A549 (cell line): ENCODE data around the gene RPL39L. TPM values are rescaled to one million over a fixed set of nuclear protein-coding genes. Genes with fewer than 3 reads are reported as not detected.

Experiments
- ATAC-seq, 2 experiments: fragments of 200-7000 bp in 1 of 2; fragments of >200 bp in 1 of 2; cut with Nextera tagmentation in 1 of 2; cut with Tn5 transposase in 1 of 2; 3 replicates each; pipeline versions ENCODE4 v1.8.0 to v1.9.1; 2018 to 2020; ENCODE audit warnings: mild to moderate bottlenecking in 1 of 2, moderate library complexity in 1 of 2
- CTCF ChIA-PET: fragments of 300-600 bp; sonication (Branson Sonifier 250); formaldehyde crosslinking; extraction: SDS; loops from one replicate; lab custom pipeline; 2021; ENCODE audit warnings: antibody characterized with exemption, inconsistent platforms; lab: Yijun Ruan, JAX
- POLR2A ChIA-PET: fragments of 350-600 bp; formaldehyde crosslinking; extraction: SDS; loops from one replicate; lab custom pipeline; 2021; ENCODE audit warnings: antibody characterized with exemption, inconsistent platforms; lab: Yijun Ruan, JAX
- DNase-seq, 2 experiments: peaks; one replicate each; pipeline versions ENCODE4 v3.0.0 to v3.0.0-alpha.2; 2011 to 2016; ENCODE audit warnings: low read depth in 1 of 2, low spot score in 1 of 2
- FAIRE-seq: peaks from 2 replicates; lab custom pipeline; 2011; peaks lifted over from hg19 to GRCh38; lab: Jason Lieb, UNC
- H3K27ac ChIP-seq, 2 experiments: fragments of >200 bp; sonication (Bioruptor Twin); formaldehyde crosslinking; 3 replicates each; pipeline ENCODE4 v1.5.1; 2016 to 2017
- H3K4me1 ChIP-seq: fragments of >200 bp; sonication (Bioruptor Twin); formaldehyde crosslinking; 3 replicates; pipeline ENCODE4 v1.6.1; 2016
- H3K4me2 ChIP-seq: fragments of >200 bp; sonication (Bioruptor Twin); formaldehyde crosslinking; 3 replicates; pipeline ENCODE4 v1.6.1; 2016
- H3K4me3 ChIP-seq: fragments of >200 bp; sonication (Bioruptor Twin); formaldehyde crosslinking; 3 replicates; pipeline ENCODE4 v1.5.1; 2016
- H3K9me3 ChIP-seq: fragments of >200 bp; sonication (Bioruptor Twin); formaldehyde crosslinking; 3 replicates; pipeline ENCODE4 v1.6.1; 2016
- CBX8 ChIP-seq: fragments of 200-600 bp; sonication (generic); IDR thresholded peaks from 2 replicates; pipeline ENCODE4 v1.6.1; 2016
- EHMT2 ChIP-seq: fragments of 200-600 bp; sonication (generic); IDR thresholded peaks from 2 replicates; pipeline ENCODE4 v1.6.1; 2016; ENCODE audit warnings: antibody characterized with exemption, low read depth, mild to moderate bottlenecking, moderate library complexity
- FOSB ChIP-seq: fragments of 250-450 bp; sonication (Bioruptor Pico); IDR thresholded peaks from 2 replicates; pipeline ENCODE4 v1.5.0; 2020; ENCODE audit warnings: mild to moderate bottlenecking, moderate library complexity
- FOSL2 ChIP-seq, 2 experiments: fragments of 450-650 bp in 1 of 2; fragments of >200 bp in 1 of 2; sonication (Bioruptor Twin) in 1 of 2; formaldehyde crosslinking; IDR thresholded peaks; 2 replicates each; pipeline versions ENCODE4 v1.5.0 to v1.6.1; 2016 to 2020; ENCODE audit warnings: mild to moderate bottlenecking in 1 of 2, moderate library complexity in 1 of 2
- FOXS1 ChIP-seq: fragments of 250-450 bp; sonication (Bioruptor Pico); IDR thresholded peaks from 2 replicates; pipeline ENCODE4 v1.5.0; 2020; ENCODE audit warnings: mild to moderate bottlenecking, moderate library complexity
- HEYL ChIP-seq: fragments of 250-450 bp; sonication (Bioruptor Pico); IDR thresholded peaks from 2 replicates; pipeline ENCODE4 v1.8.0; 2021; ENCODE audit warnings: mild to moderate bottlenecking, moderate library complexity
- HOXA7 ChIP-seq: fragments of 250-450 bp; sonication (Bioruptor Pico); IDR thresholded peaks from 2 replicates; pipeline ENCODE4 v1.5.0; 2020; ENCODE audit warnings: mild to moderate bottlenecking, moderate library complexity
- HOXB5 ChIP-seq: fragments of 250-450 bp; sonication (Bioruptor Pico); IDR thresholded peaks from 2 replicates; pipeline ENCODE4 v1.5.0; 2020; ENCODE audit warnings: mild to moderate bottlenecking, moderate library complexity
- JUNB ChIP-seq: fragments of >200 bp; sonication (Bioruptor Twin); formaldehyde crosslinking; IDR thresholded peaks from 2 replicates; pipeline ENCODE4 v1.6.1; 2016
- KDM5A ChIP-seq: fragments of 200-600 bp; sonication (generic); IDR thresholded peaks from 2 replicates; pipeline ENCODE4 v1.6.1; 2016; ENCODE audit warnings: antibody characterized with exemption, mild to moderate bottlenecking
- MAFK ChIP-seq: fragments of 450-650 bp; IDR thresholded peaks from 2 replicates; pipeline ENCODE4 v1.6.1; 2014; ENCODE audit not compliant: partially characterized antibody
- MYC ChIP-seq: IDR thresholded peaks from 2 replicates; pipeline ENCODE4 v1.6.1; 2012; ENCODE audit warnings: mild to moderate bottlenecking, inconsistent platforms, low read length, improper control_type of control experiment, borderline replicate concordance
- NPAS2 ChIP-seq: fragments of 250-450 bp; sonication (Bioruptor Pico); IDR thresholded peaks from 2 replicates; pipeline ENCODE4 v1.8.0; 2022; ENCODE audit warnings: mild to moderate bottlenecking, moderate library complexity, borderline replicate concordance
- NR3C1 ChIP-seq: fragments of >200 bp; sonication (Bioruptor Twin); formaldehyde crosslinking; IDR thresholded peaks from 3 replicates; pipeline ENCODE4 v1.6.1; 2017
- PHF8 ChIP-seq: fragments of 200-600 bp; sonication (generic); IDR thresholded peaks from 2 replicates; pipeline ENCODE4 v1.6.1; 2016; ENCODE audit warnings: low read depth, mild to moderate bottlenecking, antibody characterized with exemption, moderate library complexity, borderline replicate concordance
- POLR2A ChIP-seq: IDR thresholded peaks from 2 replicates; pipeline ENCODE4 v1.6.1; 2012; ENCODE audit warnings: mild to moderate bottlenecking, low read length
- RARB ChIP-seq: fragments of 250-450 bp; sonication (Bioruptor Pico); IDR thresholded peaks from 2 replicates; pipeline ENCODE4 v1.8.0; 2021; ENCODE audit warnings: mild to moderate bottlenecking, moderate library complexity
- SMC3 ChIP-seq: fragments of >200 bp; sonication (Bioruptor Twin); formaldehyde crosslinking; IDR thresholded peaks from 3 replicates; pipeline ENCODE4 v1.6.1; 2018; ENCODE audit warnings: inconsistent platforms
- SREBF2 ChIP-seq: fragments of 450-650 bp; IDR thresholded peaks from 2 replicates; pipeline ENCODE4 v1.6.1; 2014; ENCODE audit warnings: mild to moderate bottlenecking, moderate library complexity
- ZNF302 ChIP-seq: fragments of 250-450 bp; sonication (Bioruptor Pico); IDR thresholded peaks from 2 replicates; pipeline ENCODE4 v1.9.0; 2021; ENCODE audit warnings: inconsistent platforms, mild to moderate bottlenecking, moderate library complexity
- ZSCAN20 ChIP-seq: fragments of 250-450 bp; sonication (Bioruptor Pico); IDR thresholded peaks from 2 replicates; pipeline ENCODE4 v1.8.0; 2022; ENCODE audit warnings: mild to moderate bottlenecking, moderate library complexity
- WGBS: methylation state at CpG from one replicate; pipeline ENCODE4 v1.1.6; 2017; ENCODE audit errors: missing lambda C conversion rate; 5-methylcytosine and 5-hydroxymethylcytosine counted together
- polyA plus RNA-seq, 4 experiments: library from polyadenylated mRNA; depleted of rRNA in 3 of 4; stranded (reverse); fragments of >200 nt; fragmentation: RNase III in 1 of 4; extraction: RNeasy Plus Mini Kit Qiagen cat#74134 plus additional on column Dnase treatment in 1 of 4; gene quantifications; 2 replicates in 3 of 4; 3 replicates in 1 of 4; pipeline ENCODE4 v1.2.3, GENCODE V29; 2011 to 2017
- TF ChIP-seq, protein P1 (sequence below): fragments of 450-650 bp; IDR thresholded peaks from 2 replicates; pipeline ENCODE4 v1.6.1; 2014; ENCODE audit warnings: antibody characterized with exemption
- TF ChIP-seq, protein P2 (sequence below): fragments of >200 bp; sonication (Bioruptor Twin); formaldehyde crosslinking; IDR thresholded peaks from 3 replicates; pipeline ENCODE4 v1.6.1; 2016
- TF ChIP-seq, protein P3 (sequence below): IDR thresholded peaks from 2 replicates; pipeline ENCODE4 v1.6.1; 2012

RPL39L gene
- polyA plus RNA-seq, 2 of the 4 experiments (the other 2 are of a cell fraction) = 54.2 to 56.4 TPM

DNA sequence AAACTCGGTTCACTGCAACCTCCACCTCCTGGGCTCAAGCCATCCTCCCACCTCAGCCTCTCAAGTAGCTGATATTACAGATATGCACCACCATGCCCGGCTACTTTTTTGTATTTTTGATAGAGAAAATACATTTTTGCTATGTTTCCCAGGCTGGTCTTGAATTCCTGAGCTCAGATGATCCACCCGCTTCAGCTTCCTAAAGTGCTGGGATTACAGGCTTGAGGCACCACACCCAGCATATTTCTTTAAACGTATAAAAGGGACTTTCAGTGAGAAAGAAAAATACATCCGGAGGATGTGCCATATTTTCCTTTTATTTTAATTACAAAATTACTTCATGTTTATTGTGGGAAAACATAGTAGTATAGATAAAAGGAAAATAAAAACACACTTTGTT is 55.2 kb downstream of the RPL39L start:
- Histone ChIP-seq H3K4me1 (no peaks in the 10 kb centered on the region), H3K27ac (no peak overlapping the region), H3K4me3 (no peak overlapping the region)
- POLR2A ChIA-PET = no interaction called here
- ATAC-seq = no peak
- FAIRE-seq = no peak
- 49% methylated on average over 5 of the region's 5 CpGs for WGBS
- DNase-seq = no peak
- no peak for TF ChIP-seq KDM5A
- TF ChIP-seq POLR2A = no peak
- TF ChIP-seq, protein P1, sequence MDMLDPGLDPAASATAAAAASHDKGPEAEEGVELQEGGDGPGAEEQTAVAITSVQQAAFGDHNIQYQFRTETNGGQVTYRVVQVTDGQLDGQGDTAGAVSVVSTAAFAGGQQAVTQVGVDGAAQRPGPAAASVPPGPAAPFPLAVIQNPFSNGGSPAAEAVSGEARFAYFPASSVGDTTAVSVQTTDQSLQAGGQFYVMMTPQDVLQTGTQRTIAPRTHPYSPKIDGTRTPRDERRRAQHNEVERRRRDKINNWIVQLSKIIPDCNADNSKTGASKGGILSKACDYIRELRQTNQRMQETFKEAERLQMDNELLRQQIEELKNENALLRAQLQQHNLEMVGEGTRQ = no peak
- no peak for TF ChIP-seq FOXS1 (CRISPR knock-in tag)
- TF ChIP-seq, protein P2, sequence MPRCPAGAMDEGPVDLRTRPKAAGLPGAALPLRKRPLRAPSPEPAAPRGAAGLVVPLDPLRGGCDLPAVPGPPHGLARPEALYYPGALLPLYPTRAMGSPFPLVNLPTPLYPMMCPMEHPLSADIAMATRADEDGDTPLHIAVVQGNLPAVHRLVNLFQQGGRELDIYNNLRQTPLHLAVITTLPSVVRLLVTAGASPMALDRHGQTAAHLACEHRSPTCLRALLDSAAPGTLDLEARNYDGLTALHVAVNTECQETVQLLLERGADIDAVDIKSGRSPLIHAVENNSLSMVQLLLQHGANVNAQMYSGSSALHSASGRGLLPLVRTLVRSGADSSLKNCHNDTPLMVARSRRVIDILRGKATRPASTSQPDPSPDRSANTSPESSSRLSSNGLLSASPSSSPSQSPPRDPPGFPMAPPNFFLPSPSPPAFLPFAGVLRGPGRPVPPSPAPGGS = no peak
- TF ChIP-seq HOXA7 (CRISPR knock-in tag) = no peak
- TF ChIP-seq RARB = no peak
- no peak for TF ChIP-seq JUNB
- no peak for TF ChIP-seq FOSB
- TF ChIP-seq MAFK = no peak
- no peak for TF ChIP-seq ZNF302 (CRISPR knock-in tag)
- no peak for TF ChIP-seq SREBF2
- no peak for TF ChIP-seq MYC
- TF ChIP-seq HOXB5 = no peak
- TF ChIP-seq HEYL = no peak
- no peak for TF ChIP-seq NR3C1
- no peak for TF ChIP-seq ZSCAN20
- no peak for TF ChIP-seq NPAS2
- TF ChIP-seq, all 56 proteins: peak for 0
- H3K4me2 ChIP-seq = no peak overlapping the region
- H3K9me3 ChIP-seq = no peaks in the 10 kb centered on the region; the same call in 2 of the 3 replicates
- CTCF ChIA-PET = interaction anchor here (1.0 to 1.2 kb wide), 2 partner anchors 10 to 20 kb away, joined by 3 read pairs; no protein-coding TSS in a partner anchor

DNA sequence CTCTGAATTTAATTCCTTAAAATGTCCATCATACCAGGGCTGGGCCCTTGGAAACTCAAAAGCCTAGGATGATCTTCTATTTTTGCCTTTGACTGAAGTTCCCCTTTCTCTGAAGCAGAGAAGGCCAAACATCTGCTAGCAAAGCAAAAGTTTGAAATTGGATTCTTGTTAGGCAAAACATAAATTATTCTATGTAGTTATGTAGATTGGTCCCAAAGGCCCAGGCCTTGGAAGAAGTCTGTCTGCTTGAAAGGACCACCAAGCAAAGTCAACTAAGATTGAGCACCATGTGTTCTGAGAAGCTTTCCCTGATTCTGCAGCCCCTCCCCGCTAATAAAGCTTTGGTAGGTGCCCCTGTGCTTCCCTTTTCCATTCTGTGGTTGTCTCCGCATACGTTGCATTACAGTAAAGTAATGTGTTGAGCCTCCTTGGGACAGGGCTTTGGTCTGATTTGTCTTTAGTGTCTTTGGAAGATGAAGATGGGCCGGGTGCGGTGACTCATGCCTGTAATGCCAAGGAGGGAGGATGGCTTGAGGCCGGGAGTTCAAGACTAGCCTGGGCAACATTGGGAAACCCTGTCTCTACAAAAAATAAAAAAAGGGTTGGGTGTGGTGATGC is 56.4 kb downstream of the RPL39L start:
- Histone ChIP-seq H3K4me2 (no peak overlapping the region), H3K27ac (no peak overlapping the region), H3K4me1 (no peaks in the 10 kb centered on the region), H3K4me3 (no peak overlapping the region), H3K9me3 (no peaks in the 10 kb centered on the region; the same call in 2 of the 3 replicates)
- no peak for FAIRE-seq
- TF ChIP-seq SMC3 (no peak), EHMT2 (no peak), KDM5A (no peak), HOXB5 (no peak), NR3C1 (no peak), CBX8 (no peak), FOXS1 (CRISPR knock-in tag) (no peak), MYC (no peak), HOXA7 (CRISPR knock-in tag) (no peak), PHF8 (no peak), SREBF2 (no peak), FOSL2 (IDR thresholded peaks at IDR 0.05) (no peak), FOSL2 (CRISPR knock-in tag; IDR thresholded peaks at IDR 0.05) (no peak)
- TF ChIP-seq, protein P3, sequence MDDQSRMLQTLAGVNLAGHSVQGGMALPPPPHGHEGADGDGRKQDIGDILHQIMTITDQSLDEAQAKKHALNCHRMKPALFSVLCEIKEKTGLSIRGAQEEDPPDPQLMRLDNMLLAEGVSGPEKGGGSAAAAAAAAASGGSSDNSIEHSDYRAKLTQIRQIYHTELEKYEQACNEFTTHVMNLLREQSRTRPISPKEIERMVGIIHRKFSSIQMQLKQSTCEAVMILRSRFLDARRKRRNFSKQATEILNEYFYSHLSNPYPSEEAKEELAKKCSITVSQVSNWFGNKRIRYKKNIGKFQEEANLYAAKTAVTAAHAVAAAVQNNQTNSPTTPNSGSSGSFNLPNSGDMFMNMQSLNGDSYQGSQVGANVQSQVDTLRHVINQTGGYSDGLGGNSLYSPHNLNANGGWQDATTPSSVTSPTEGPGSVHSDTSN = no peak
- TF ChIP-seq, protein P1 = no peak
- CTCF ChIA-PET = interaction anchor here (1.2 kb wide), 1 partner anchor 18 kb away, joined by 3 read pairs; no protein-coding TSS in a partner anchor
- ATAC-seq = no peak
- no peak for DNase-seq
- WGBS = 86% methylated on average over 6 of the region's 6 CpGs
- POLR2A ChIA-PET = no interaction called here
